Left colon (tissue), 2 donors: ENCODE data around the gene CRHR2. TPM values are rescaled to one million over a fixed set of nuclear protein-coding genes. Genes with fewer than 3 reads are reported as not detected.

Source experiments
- total RNA-seq, 2 donors: library from RNA; stranded (reverse); fragmentation: NEBNext Ultra II Directional; extraction: Animal tissue kit (Norgen Biotek cat#: 25700); gene quantifications; one replicate each; pipeline ENCODE4 v1.2.1, GENCODE V29; 2021
- donor health status: DM: no; HTN: no; CAD: no.
- donor health status: DM: yes; HTN: yes; CAD: no.

CRHR2 gene
- total RNA-seq, 2 donors from 2014 or later = 0.09 TPM; not detected in 1

Other genes with a start within 250 kb of the CRHR2 start
- 10 to 100 TPM; 12.7 to 14.5 TPM for gene NOD1, start 203.7 kb downstream of the CRHR2 start, total RNA-seq
- 10 to 100 TPM; 34.8 to 47.6 TPM for gene GGCT, start 177.6 kb downstream of the CRHR2 start, total RNA-seq
- gene GARS1, start 87.6 kb downstream of the CRHR2 start, total RNA-seq = 100 to 1,000 TPM in 1 of 2 donors, 10 to 100 TPM in 1; 57.8 to 104 TPM
- gene INMT, start 69.7 kb upstream of the CRHR2 start, total RNA-seq = 1 to 10 TPM; 3.5 to 6.4 TPM
- gene MINDY4, start 89.0 kb upstream of the CRHR2 start, total RNA-seq = 1 to 10 TPM; 3.2 to 3.8 TPM
- gene AQP1, start 229.4 kb upstream of the CRHR2 start, total RNA-seq = 10 to 100 TPM; 27.6 to 45.5 TPM